HepG2 (cell line): ENCODE measurements around the gene NLRC5. TPM values are rescaled to one million over a fixed set of nuclear protein-coding genes. Genes with fewer than 3 reads are reported as not detected.

Source experiments
- KLF12 ChIP-seq: sonication (generic); formaldehyde crosslinking; IDR thresholded peaks from 2 replicates; pipeline ENCODE4 v1.4.0; 2020; ENCODE audit warnings: missing genetic modification reagents, borderline replicate concordance
- MED1 ChIP-seq: sonication (generic); formaldehyde crosslinking; IDR thresholded peaks from 2 replicates; pipeline ENCODE4 v1.4.0; 2020; ENCODE audit warnings: missing genetic modification reagents
- SIX1 ChIP-seq: sonication (generic); formaldehyde crosslinking; IDR thresholded peaks from 2 replicates; pipeline ENCODE4 v1.4.0; 2020; ENCODE audit warnings: missing genetic modification reagents, borderline replicate concordance
- TSC22D2 ChIP-seq: sonication (generic); formaldehyde crosslinking; IDR thresholded peaks from 2 replicates; pipeline ENCODE4 v1.5.1; 2020; ENCODE audit warnings: missing genetic modification reagents, mild to moderate bottlenecking, borderline replicate concordance
- ZBED4 ChIP-seq: sonication (generic); formaldehyde crosslinking; IDR thresholded peaks from 2 replicates; pipeline ENCODE4 v1.4.0; 2020; ENCODE audit warnings: missing genetic modification reagents, borderline replicate concordance
- ZNF772 ChIP-seq: sonication (generic); formaldehyde crosslinking; IDR thresholded peaks from 2 replicates; pipeline ENCODE4 v1.5.0; 2020; ENCODE audit warnings: mild to moderate bottlenecking, missing genetic modification reagents
- ZNF781 ChIP-seq: sonication (generic); formaldehyde crosslinking; IDR thresholded peaks from 2 replicates; pipeline ENCODE4 v1.5.1; 2020; ENCODE audit warnings: borderline replicate concordance, mild to moderate bottlenecking, missing genetic modification reagents; ENCODE audit errors: not compliant biosample characterization
- polyA plus RNA-seq, 8 experiments: library from polyadenylated mRNA; depleted of rRNA in 3 of 8; stranded (reverse) in 7 of 8; unstranded in 1 of 8; fragments of >200 nt; fragmentation: Illumina TruSeq in 4 of 8; extraction: Trizol in 4 of 8; gene quantifications; 2 replicates each; pipeline versions ENCODE4 v1.2.1 to v1.2.3, GENCODE V29; 2011 to 2016; ENCODE audit warnings: low read depth in 4 of 8, missing spikeins in 1 of 8, mixed read lengths in 1 of 8; ENCODE audit not compliant: insufficient read depth in 1 of 8
- total RNA-seq, 5 experiments: library from RNA; depleted of rRNA; stranded (reverse); fragments of >200 nt; fragmentation: Illumina TruSeq; extraction: Trizol; gene quantifications; 2 replicates each; pipeline ENCODE4 v1.2.3, GENCODE V29; 2016; ENCODE audit warnings: low read depth in 1 of 5
- TF ChIP-seq, protein P1 (sequence below): sonication (generic); formaldehyde crosslinking; IDR thresholded peaks from 2 replicates; pipeline ENCODE4 v1.4.0; 2020; ENCODE audit warnings: low read depth, mild to moderate bottlenecking, missing genetic modification reagents

NLRC5 gene
- total and polyA plus RNA-seq, 2 of the 13 experiments (the other 11 are each of a cell fraction or from before 2014, with no cell fraction given), result 6.3 to 12.7 TPM

- TF ChIP-seq, protein P1, sequence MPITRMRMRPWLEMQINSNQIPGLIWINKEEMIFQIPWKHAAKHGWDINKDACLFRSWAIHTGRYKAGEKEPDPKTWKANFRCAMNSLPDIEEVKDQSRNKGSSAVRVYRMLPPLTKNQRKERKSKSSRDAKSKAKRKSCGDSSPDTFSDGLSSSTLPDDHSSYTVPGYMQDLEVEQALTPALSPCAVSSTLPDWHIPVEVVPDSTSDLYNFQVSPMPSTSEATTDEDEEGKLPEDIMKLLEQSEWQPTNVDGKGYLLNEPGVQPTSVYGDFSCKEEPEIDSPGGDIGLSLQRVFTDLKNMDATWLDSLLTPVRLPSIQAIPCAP, result no peak
- TF ChIP-seq MED1 (CRISPR knock-in tag) (peak; percentile 49; the same call in 1 of the 2 replicates), KLF12 (CRISPR knock-in tag) (no peak), ZBED4 (CRISPR knock-in tag) (peak; percentile 29; the same call in 1 of the 2 replicates), ZNF781 (CRISPR knock-in tag) (peak; percentile 42), TSC22D2 (CRISPR knock-in tag) (0 out of 2 replicates have a peak, but pooled peaks have one; percentile 50), ZNF772 (CRISPR knock-in tag) (peak; percentile 71; the same call in 1 of the 2 replicates), SIX1 (no peak)
Measured at GRCh38 chr16:57045694-57046381, 56.5 kb downstream of the NLRC5 start (continued).
